HG02642 (cell line): ENCODE data around the gene MTMR12.

Experiments used
- ATAC-seq: cut with Tn5 transposase; IDR thresholded peaks from one replicate; pipeline ENCODE4 v1.9.1; 2021; ENCODE audit warnings: mild to moderate bottlenecking; ENCODE audit not compliant: unreplicated experiment, poor library complexity

MTMR12 gene

GRCh38 chr5:32279786-32280185 is 33.0 kb downstream of the MTMR12 start:
- ATAC-seq: no peak

GRCh38 chr5:32279223-32279622 is 33.5 kb downstream of the MTMR12 start:
- ATAC-seq: no peak

GRCh38 chr5:32278406-32278805 is 34.3 kb downstream of the MTMR12 start:
- no peak for ATAC-seq

DNA sequence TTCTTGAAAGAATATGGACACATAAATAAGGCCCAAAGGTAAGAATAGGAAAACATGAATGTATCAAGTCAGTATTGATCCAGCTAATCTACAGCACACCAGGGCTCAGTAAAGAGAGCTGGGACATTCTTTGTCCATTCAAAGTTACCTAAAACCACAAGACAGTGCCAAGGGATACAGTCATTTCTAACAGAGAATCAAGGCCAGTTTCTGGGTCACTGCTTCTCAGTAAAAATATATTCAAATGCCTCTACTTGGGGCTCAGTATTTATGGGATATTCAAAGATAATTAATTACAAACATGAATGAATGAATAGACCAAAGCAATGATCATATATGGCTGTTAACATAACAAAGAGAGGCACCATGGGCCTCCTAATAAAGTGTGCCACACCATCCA is 34.9 kb downstream of the MTMR12 start:
- ATAC-seq: no peak

DNA sequence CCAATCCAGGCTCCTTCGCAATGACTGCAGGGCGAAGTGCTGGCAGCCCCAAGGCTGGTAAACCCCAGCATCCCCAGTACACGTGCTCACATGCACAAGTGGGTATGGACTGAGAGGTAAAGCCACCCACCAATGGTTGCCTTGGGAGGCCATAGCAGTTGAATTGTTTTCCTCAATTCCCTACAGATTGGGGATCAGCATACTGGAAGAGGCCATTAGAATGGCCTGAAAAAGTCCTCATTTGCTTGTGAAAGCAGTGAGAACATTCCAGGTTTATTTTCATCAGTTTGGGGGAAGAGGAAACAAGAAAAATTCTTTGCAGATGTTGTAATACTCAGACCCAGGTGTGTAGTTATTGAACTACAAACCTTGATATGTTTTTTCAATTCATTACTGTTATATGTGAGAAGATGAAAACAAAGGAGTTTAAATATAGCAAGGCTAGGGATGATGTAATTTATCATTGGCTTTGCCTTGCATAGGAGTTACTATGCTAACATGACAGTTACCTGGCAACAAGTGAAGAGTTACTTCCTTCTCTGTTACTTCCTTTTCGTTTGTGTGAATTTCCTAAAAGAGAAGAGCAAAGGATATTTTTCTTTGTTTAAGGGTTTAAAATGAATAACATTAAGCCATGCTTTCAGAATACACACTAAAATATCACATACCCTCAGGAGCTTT is 36.4 kb downstream of the MTMR12 start:
- no peak for ATAC-seq

- no peak for ATAC-seq
These were observed 37.4 kb downstream of the MTMR12 start for GRCh38 chr5:32275396-32275741.

DNA sequence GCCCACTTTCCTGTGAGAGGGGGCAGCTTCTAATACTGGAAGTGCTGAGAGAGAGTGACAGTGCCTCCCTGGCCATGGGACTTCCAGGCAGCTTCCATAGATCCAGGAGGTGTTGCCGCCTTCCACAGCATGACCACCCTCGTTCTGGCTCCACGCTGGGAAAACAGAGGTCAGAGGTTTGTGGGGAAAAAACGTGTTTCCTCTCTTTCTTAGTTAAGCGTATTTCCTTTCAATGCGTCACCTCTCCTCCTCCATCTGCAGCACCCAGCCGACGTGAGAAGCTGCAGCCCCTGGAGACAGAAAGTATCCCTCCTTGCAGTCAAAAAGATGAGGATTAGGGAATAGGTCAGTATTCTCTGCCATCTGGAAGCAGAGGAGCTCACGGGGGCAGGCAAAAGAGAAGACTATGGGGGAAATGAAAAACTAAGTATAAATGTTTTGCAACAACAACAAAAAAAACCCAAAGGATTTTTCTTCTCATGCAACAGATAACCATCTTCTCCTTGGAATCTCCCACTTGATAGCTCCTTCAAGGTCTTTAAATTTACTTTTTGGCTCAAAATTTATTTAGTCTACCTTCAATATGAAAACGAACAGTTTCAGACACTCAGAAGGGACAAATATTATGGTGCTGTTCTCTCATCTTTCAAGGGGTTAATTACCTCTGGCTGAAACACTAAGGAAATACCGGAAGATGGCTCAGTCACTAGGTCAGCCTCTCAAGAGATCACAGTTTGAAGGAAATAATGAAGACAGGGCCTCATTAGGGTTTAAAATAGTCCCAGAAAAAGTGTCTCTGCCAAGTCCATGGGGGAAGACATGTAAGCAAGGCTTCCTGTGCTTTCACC is 38.0 kb downstream of the MTMR12 start:
- ATAC-seq: no peak

DNA sequence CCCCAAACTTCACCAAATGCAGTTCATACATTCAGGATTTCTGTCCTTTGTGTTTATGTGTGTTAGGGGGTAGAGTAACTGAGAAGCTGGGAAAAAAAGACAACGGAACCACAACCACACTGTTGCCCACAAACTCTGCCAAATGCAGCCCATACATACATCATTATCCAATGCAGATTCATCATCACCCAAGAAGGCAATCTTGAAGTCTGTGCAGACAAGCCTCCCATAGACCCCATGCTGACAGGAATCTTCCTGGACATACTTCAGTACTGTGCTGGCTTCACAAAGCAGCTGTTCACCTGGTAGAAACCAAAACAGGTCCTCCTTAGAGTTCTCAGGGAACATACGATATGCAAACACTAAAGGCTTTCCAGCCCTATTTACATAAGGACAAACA is 38.9 kb downstream of the MTMR12 start:
- ATAC-seq: no peak

GRCh38 chr5:32272746-32273145 is 40.0 kb downstream of the MTMR12 start:
- no peak for ATAC-seq

DNA sequence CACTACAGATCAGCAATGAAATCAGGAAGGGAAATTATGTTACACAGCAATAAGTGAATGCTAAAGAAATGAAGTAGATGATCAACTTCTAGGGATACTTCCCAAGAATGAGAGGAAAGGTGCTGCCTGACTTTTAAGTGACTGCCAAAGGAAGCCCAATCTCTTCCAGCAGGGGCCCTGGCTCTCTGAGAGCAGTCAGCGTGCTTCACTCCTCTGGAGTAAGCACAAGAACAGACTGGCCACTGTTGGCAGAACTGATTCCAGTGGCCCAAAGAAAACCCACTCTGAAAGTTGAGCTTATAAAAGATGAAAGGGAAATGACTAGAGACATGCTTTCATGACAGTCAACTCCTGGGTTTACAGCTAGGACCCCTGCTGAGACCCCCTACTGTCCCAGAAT is 41.8 kb downstream of the MTMR12 start:
- no peak for ATAC-seq

- ATAC-seq: no peak
These were observed 42.6 kb downstream of the MTMR12 start for GRCh38 chr5:32270178-32270577.

DNA sequence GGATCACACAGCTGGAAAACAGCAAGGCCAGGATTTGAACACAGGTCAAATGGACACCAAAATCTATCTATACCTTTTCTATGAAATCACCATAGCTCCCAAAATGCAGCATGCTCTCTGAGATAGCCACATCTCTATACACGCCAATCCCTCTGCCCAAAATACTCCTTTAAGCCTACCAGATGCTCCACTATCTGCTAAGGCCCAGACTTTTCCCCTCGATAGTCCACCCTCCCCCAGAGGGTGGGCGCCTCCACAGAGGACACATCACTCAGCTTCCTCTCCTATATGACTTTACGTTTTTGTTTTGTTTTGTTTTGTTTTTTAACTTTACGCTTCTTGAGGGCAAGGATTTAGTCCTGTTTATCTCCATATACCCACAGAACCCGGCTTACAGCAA is 46.8 kb downstream of the MTMR12 start:
- no peak for ATAC-seq

DNA sequence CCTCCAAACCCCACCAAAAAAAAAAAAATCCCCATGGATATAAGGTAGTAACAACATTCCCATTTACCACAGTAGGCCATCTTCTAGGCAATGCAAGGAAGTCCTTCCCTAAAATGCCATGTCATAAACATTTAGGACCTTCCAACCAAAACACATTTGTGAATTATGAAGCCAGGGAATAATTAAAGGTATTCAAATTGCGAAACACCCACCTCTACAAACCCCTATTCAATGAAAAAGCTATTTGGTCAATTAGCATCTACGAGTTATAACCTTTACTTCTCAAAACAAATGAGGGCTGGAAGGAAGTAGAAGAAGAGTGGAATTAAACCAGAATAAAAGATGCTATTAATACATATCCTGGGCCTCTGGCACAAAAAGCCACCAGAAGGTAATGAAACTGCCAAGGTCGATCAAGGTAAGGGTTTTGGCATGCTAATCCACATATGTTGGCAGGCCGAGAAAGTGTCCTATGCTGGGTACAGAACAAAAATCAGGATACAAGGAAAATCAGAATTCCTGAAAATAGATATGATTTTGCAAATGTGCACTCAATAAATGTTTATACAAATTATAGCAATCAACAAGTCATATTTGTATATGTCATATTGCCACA is 47.7 kb downstream of the MTMR12 start:
- ATAC-seq: no peak

DNA sequence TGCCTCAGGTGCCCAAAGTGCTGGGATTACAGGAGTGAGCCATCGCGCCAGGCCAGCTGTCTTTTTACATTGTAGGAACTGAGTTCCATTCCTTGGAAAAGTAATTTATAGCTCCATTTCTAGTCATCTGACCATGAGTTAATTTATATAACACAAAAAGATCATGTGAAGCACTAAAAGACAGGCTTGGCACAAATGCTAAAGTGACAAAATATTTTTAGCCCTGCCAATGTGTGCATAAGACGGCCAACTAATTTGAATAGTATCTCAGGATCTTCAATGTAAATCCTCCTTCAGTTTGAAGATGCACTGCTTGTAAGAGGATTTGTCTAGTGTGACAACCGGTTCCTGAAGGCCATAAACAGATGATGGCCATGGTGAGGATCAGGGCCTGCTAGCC is 49.1 kb downstream of the MTMR12 start:
- no peak for ATAC-seq

GRCh38 chr5:32261198-32261597 is 51.5 kb downstream of the MTMR12 start:
- peak; percentile 88 for ATAC-seq

- ATAC-seq: no peak
These were observed 53.7 kb downstream of the MTMR12 start for GRCh38 chr5:32259033-32259432.

- ATAC-seq: no peak
These were observed 54.3 kb downstream of the MTMR12 start for GRCh38 chr5:32258424-32258823.

- no peak for ATAC-seq
These were observed 57.2 kb downstream of the MTMR12 start for GRCh38 chr5:32255540-32255900.

GRCh38 chr5:32254881-32255539 is 57.7 kb downstream of the MTMR12 start:
- ATAC-seq: no peak

DNA sequence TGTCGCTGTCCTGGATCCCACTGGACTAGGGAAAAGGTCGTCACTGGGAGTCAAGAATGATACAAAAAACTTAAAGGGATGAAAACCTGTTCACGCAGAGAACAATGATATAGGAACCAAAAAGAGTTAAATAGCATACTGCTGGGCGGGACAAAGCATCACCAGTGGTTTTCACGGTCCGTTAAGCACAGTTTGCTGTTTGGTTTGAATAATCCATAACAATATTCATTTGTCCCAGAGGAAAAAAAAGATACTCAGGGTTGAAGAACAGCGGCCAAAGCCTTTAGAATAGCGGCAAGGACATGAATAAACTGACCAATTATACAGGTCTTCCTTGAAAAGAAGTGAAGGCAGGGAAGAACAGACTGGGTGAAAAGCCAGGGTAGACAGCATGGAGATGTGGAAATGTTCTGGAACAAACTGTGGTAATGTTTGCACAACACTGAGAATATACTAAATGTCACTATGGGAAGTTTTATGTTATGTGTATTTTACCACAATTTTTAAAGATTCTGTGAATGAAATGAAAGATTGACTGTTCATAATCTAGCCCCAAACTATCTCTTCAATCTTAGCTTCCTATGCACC is 60.8 kb downstream of the MTMR12 start:
- no peak for ATAC-seq

DNA sequence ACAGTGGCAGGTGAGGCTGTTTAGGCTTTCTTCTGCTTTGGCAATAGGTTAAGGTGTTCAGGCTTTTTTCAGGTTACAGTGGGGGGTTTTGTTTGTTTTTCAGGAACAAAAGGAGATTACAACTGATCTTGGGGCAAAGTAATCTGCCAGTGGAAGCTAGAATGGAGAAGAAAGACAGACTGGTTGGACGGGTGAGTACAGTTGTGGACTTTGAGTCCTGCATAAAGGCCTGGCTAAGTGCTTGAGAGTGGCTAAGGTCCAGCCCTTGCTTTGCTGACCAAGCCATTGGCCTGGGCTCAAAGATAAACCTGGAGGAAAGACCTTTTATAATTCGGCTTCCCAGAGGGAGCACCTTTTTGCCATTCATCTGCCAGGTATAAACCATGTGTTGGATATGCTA is 63.1 kb downstream of the MTMR12 start:
- no peak for ATAC-seq
